HCT116 (cell line): ENCODE results near the gene FAM221A. TPM values are rescaled to one million over a fixed set of nuclear protein-coding genes. Genes with fewer than 3 reads are reported as not detected.
"Not testable (repeated sequence)": the region's sequence is repeated elsewhere in the genome, so short reads cannot be mapped to it uniquely, and the experiment has no call there.

Experiments used
- ATAC-seq: fragments of 200-7000 bp; cut with Tn5 transposase; 2 replicates; pipeline ENCODE4 v1.9.1; 2020; ENCODE audit warnings: mild to moderate bottlenecking, moderate library complexity
- BruUV-seq: library from RNA; stranded (reverse); fragments of 400-500 nt; replicated peaks from 2 replicates; lab custom pipeline; 2021; lab: Mats Ljungman, UMichigan
- CTCF ChIA-PET: fragments of 300-600 bp; sonication (Branson Sonifier 250); formaldehyde crosslinking; loops from one replicate; lab custom pipeline; 2021; ENCODE audit warnings: antibody characterized with exemption; lab: Charles Lee
- POLR2A ChIA-PET: fragments of 300-600, 350-600 bp; sonication (Branson Sonifier 250); formaldehyde crosslinking; loops from one replicate; lab custom pipeline; 2021; ENCODE audit warnings: antibody characterized with exemption; lab: Charles Lee
- RAD21 ChIA-PET, 2 experiments: fragments of 300-600 bp; sonication (Branson Sonifier 250); formaldehyde crosslinking; loops; one replicate each; lab custom pipeline; 2023; ENCODE audit warnings: low total read pairs in 2 of 2; ENCODE audit not compliant: uncharacterized antibody in 2 of 2, unreplicated experiment in 2 of 2, low non-redundant PET in 1 of 2; lab: Charles Lee
- DNase-seq: peaks from one replicate; pipeline ENCODE4 v3.0.0-alpha.2; 2010; ENCODE audit warnings: low read depth, low spot score
- H2AFZ ChIP-seq: fragments of 200-600 bp; shearing (Covaris generic), sonication (generic); 2 replicates; pipeline ENCODE4 v1.6.1; 2017; ENCODE audit warnings: low read depth, mixed run types, mixed read lengths, antibody characterized with exemption, low read length; ENCODE audit not compliant: poor library complexity, severe bottlenecking
- H3K27ac ChIP-seq: 2 replicates; pipeline ENCODE4 v1.5.1; 2012; ENCODE audit warnings: low read depth, low read length
- H3K27me3 ChIP-seq: fragments of 200-600 bp; sonication (generic); 2 replicates; pipeline ENCODE4 v1.6.1; 2016; ENCODE audit warnings: mixed run types, low read length, mixed read lengths; ENCODE audit not compliant: insufficient read depth
- H3K36me3 ChIP-seq, 2 experiments: fragments of 200-500 bp in 1 of 2; fragments of 200-600 bp in 1 of 2; sonication (Bioruptor generic) in 1 of 2; sonication (generic) in 1 of 2; 2 replicates each; pipeline versions ENCODE4 v1.5.1 to v1.6.1; 2014 to 2016; ENCODE audit warnings: low read length in 2 of 2, inconsistent platforms in 1 of 2, mixed read lengths in 1 of 2, mixed run types in 1 of 2; ENCODE audit not compliant: insufficient read depth in 2 of 2, control insufficient read depth in 1 of 2
- H3K4me1 ChIP-seq, 2 experiments: fragments of 200-600 bp in 1 of 2; sonication (generic) in 1 of 2; 2 replicates each; pipeline versions ENCODE4 v1.5.1 to v1.6.1; 2012 to 2017; ENCODE audit warnings: low read length in 2 of 2, inconsistent platforms in 1 of 2, mild to moderate bottlenecking in 1 of 2, mixed read lengths in 1 of 2, mixed run types in 1 of 2, moderate library complexity in 1 of 2; ENCODE audit not compliant: insufficient read depth in 2 of 2, control insufficient read depth in 1 of 2
- H3K4me2 ChIP-seq: fragments of 200-600 bp; sonication (generic); 2 replicates; pipeline ENCODE4 v1.6.1; 2017; ENCODE audit warnings: mixed run types, low read length, mixed read lengths
- H3K4me3 ChIP-seq, 2 experiments: fragments of 200-600 bp in 1 of 2; sonication (generic) in 1 of 2; replicated peaks in 1 of 2; 2 replicates each; pipeline ENCODE4 v1.5.1; 2011 to 2016; ENCODE audit warnings: low read length in 2 of 2, control low read depth in 1 of 2, low read depth in 1 of 2, mild to moderate bottlenecking in 1 of 2, mixed read lengths in 1 of 2, mixed run types in 1 of 2
- H3K79me2 ChIP-seq: fragments of 200-600 bp; sonication (generic); 2 replicates; pipeline ENCODE4 v1.6.1; 2017; ENCODE audit warnings: mild to moderate bottlenecking, mixed run types, low read length, moderate library complexity, mixed read lengths; ENCODE audit not compliant: insufficient read depth
- H3K9ac ChIP-seq: fragments of 200-600 bp; sonication (generic); 2 replicates; pipeline ENCODE4 v1.6.1; 2016; ENCODE audit warnings: low read length, mixed read lengths
- H3K9me2 ChIP-seq: fragments of 200-600 bp; sonication (generic), shearing (Covaris generic); 2 replicates; pipeline ENCODE4 v1.6.1; 2017; ENCODE audit warnings: mixed run types, mild to moderate bottlenecking, moderate library complexity; ENCODE audit not compliant: insufficient read depth
- H3K9me3 ChIP-seq, 2 experiments: fragments of 200-500 bp in 1 of 2; fragments of 200-600 bp in 1 of 2; sonication (Bioruptor generic) in 1 of 2; sonication (generic) in 1 of 2; 2 replicates each; pipeline ENCODE4 v1.6.1; 2014 to 2017; ENCODE audit warnings: low read length in 2 of 2, mixed read lengths in 2 of 2, inconsistent platforms in 1 of 2, low read depth in 1 of 2, mild to moderate bottlenecking in 1 of 2, mixed run types in 1 of 2, moderate library complexity in 1 of 2; ENCODE audit not compliant: control insufficient read depth in 1 of 2, insufficient read depth in 1 of 2
- H4K20me1 ChIP-seq: fragments of 200-600 bp; sonication (generic), shearing (Covaris generic); 2 replicates; pipeline ENCODE4 v1.6.1; 2017; ENCODE audit warnings: mixed run types, mild to moderate bottlenecking, moderate library complexity; ENCODE audit not compliant: insufficient read depth
- intact Hi-C: fragments of 100-400 bp; cut with micrococcal nuclease; formaldehyde crosslinking; loops from 2 replicates; pipeline ENCODE4 v1.10.0; 2022
- total RNA-seq: library from RNA; stranded (reverse); gene quantifications from one replicate; pipeline ENCODE4 v1.2.1, GENCODE V29; 2021; ENCODE audit not compliant: unreplicated experiment
- TF ChIP-seq, protein P1 (sequence below): IDR thresholded peaks from 2 replicates; pipeline ENCODE4 v1.6.1; 2012; ENCODE audit warnings: low read depth

FAM221A gene
- total RNA-seq, 1 experiment from 2014 or later: 2.2 TPM

DNA sequence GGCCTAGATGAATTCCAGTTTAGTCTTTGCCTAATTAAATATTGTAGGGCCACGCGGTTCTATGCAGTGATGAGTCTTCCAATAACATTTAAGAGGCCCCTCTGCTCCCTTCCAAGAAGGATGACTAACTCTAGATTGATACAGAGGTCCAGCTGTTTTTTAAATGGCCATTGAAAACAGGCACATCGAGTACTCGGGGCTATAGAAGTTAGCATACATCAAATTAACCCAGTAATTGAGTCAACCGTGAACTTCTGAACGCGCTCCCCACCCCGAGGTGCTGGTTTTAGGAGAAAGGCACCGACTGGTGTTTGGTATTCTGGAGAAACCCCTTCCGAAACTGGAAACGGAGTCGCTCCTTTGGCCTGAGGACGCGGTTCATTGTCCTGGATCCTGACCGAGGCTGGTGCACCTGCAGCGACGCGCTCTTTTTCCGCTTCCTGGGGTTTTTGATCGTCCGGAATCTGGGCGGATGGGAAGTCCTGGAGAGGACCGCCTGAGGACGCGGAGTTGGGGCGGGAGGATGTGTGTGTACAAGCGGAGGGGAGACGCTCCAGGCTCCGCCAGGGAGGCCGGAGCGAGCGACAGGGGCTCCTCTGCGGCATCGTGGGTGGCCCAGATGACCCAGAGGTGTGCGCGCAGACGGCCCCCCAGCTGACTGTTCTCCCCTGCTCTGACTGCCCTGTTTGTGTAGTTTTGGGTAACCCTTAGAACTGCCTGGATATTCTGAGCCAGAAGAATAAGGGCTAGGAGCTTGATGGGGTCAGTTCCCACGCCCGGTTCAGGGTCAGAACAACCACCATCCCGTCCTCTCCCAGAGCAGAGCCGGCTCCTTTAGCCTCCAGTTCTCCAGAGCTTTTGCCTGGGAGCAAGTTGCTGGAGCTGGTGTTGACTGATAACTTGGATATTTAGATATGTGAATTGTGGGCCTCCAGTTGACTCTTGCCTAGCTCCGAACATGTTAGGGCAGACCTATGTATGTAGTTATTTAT lies 711 bp downstream of the FAM221A start (continued):
- TF ChIP-seq, protein P1, sequence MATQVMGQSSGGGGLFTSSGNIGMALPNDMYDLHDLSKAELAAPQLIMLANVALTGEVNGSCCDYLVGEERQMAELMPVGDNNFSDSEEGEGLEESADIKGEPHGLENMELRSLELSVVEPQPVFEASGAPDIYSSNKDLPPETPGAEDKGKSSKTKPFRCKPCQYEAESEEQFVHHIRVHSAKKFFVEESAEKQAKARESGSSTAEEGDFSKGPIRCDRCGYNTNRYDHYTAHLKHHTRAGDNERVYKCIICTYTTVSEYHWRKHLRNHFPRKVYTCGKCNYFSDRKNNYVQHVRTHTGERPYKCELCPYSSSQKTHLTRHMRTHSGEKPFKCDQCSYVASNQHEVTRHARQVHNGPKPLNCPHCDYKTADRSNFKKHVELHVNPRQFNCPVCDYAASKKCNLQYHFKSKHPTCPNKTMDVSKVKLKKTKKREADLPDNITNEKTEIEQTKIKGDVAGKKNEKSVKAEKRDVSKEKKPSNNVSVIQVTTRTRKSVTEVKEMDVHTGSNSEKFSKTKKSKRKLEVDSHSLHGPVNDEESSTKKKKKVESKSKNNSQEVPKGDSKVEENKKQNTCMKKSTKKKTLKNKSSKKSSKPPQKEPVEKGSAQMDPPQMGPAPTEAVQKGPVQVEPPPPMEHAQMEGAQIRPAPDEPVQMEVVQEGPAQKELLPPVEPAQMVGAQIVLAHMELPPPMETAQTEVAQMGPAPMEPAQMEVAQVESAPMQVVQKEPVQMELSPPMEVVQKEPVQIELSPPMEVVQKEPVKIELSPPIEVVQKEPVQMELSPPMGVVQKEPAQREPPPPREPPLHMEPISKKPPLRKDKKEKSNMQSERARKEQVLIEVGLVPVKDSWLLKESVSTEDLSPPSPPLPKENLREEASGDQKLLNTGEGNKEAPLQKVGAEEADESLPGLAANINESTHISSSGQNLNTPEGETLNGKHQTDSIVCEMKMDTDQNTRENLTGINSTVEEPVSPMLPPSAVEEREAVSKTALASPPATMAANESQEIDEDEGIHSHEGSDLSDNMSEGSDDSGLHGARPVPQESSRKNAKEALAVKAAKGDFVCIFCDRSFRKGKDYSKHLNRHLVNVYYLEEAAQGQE: no peak
- TF ChIP-seq, all 23 proteins: peak for 0

DNA sequence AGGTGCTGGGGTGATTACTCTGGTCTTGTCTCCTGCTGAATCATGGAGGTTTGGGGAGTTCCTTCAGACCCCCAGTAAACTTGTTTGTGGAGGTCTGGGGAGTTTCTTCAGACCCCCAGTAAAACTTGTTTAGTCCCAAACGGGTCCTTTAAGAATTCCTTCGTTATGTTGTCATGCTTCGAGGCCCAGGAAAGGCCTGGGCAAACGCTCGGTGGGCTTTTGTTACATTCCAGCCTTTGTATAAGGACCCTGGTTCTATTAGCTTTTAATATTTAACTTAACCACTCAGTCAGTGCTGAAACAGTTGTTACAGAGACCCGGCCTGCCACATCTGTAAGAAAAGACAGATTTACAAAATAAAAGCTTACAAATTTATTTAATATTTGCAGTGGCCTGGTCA lies 4.0 kb downstream of the FAM221A start:
- POLR2A ChIA-PET, H3K9ac ChIP-seq, RAD21 ChIA-PET, H3K4me3 ChIP-seq, intact Hi-C loops, H3K9me2 ChIP-seq, H3K27me3 ChIP-seq, H3K79me2 ChIP-seq, H3K4me1 ChIP-seq, ATAC-seq, DNase-seq, H3K27ac ChIP-seq, H3K9me3 ChIP-seq, H3K36me3 ChIP-seq, H4K20me1 ChIP-seq, BruUV-seq, H2AFZ ChIP-seq, H3K4me2 ChIP-seq: not testable (repeated sequence)
- CTCF ChIA-PET: interaction anchor here (4.2 kb wide), 1 partner anchor 12 kb away, joined by 18 read pairs; no protein-coding TSS in a partner anchor
